GM12874 (cell line): ENCODE measurements around the gene PRKAG2.

Experiments used
- TF ChIP-seq, protein P1 (sequence below): IDR thresholded peaks from 2 replicates; pipeline ENCODE4 v1.5.1; 2011; ENCODE audit warnings: low read depth, mild to moderate bottlenecking, control low read depth, low read length, moderate library complexity; ENCODE audit not compliant: insufficient read depth

Gene PRKAG2

DNA sequence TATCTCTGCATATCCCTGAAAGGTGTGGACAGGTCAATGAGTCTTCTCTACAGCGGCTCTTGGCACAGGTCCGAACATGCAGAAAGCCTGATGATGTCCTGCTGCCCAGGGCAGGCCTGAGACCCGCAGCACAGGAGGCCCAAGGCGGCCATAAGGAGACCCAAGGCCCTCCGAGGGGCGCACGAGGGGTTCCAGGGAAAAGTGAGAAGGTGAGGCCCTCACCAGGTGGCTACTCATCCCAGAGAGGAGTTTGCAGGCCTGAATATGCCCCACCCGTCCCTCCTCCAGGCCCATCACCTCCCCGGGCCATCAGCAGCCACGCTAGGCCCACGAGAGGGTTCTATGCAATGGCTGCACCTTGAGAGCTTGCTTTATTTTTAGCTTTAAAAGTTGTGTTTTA lies 183.8 kb downstream of the PRKAG2 start:
- TF ChIP-seq, protein P1, sequence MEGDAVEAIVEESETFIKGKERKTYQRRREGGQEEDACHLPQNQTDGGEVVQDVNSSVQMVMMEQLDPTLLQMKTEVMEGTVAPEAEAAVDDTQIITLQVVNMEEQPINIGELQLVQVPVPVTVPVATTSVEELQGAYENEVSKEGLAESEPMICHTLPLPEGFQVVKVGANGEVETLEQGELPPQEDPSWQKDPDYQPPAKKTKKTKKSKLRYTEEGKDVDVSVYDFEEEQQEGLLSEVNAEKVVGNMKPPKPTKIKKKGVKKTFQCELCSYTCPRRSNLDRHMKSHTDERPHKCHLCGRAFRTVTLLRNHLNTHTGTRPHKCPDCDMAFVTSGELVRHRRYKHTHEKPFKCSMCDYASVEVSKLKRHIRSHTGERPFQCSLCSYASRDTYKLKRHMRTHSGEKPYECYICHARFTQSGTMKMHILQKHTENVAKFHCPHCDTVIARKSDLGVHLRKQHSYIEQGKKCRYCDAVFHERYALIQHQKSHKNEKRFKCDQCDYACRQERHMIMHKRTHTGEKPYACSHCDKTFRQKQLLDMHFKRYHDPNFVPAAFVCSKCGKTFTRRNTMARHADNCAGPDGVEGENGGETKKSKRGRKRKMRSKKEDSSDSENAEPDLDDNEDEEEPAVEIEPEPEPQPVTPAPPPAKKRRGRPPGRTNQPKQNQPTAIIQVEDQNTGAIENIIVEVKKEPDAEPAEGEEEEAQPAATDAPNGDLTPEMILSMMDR = no peak

DNA sequence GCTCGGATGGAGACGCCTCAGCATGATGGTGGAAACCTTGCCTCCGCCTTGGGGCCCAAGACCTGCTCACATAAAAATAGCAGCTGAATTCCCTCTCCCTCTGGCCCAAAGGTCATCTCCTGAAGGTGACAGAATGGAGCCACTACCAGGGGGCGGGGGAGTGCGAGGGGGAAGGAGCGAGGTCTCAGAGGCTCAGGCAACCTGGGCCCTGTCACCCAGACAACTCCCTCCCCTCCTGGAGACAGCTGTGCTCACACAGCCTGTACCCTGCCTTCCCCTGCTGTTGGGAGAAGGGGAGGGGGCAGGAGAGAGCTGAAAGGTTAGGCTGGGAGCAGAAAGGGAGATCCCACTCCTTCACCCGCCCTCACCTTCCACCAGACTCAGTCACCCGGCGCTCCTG lies 184.2 kb downstream of the PRKAG2 start:
- TF ChIP-seq, protein P1 = no peak

DNA sequence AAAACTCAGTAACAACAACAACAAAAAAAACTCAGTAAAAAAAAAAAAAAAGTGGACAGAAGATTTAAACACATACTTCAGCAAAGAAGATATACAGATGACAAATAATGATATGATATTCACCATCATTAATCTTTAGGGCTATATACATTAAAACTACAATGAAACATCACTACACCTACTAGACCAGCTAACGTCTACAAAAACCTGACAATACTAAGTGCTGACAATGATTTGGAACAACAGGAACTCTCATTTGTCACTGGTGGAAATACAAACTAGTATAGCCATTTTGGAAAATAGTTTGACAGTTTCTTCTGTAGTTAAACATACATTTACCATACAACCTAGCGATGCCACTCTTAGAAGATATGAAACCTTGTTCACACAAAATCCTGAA lies 185.5 kb downstream of the PRKAG2 start:
- TF ChIP-seq, protein P1 = no peak

DNA sequence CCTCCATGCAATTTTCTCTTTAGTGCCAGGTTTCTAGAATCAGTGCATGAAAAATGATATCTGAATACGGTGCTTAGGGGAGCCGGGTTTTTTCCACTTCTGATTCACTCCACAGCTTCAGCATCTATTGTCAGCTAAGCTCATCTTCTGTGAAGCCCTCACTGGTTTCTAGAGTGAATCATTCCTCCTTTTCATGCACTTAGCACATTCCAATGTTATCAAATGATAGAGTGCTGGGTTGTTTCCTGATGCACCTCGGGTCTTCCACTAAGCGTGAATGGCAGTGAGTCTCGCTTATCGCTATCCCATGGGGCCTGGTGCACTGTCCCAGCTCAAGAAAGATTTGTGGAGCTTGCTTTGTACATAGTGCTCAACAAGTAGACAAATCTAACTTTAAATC lies 186.3 kb downstream of the PRKAG2 start:
- TF ChIP-seq, protein P1 = no peak

DNA sequence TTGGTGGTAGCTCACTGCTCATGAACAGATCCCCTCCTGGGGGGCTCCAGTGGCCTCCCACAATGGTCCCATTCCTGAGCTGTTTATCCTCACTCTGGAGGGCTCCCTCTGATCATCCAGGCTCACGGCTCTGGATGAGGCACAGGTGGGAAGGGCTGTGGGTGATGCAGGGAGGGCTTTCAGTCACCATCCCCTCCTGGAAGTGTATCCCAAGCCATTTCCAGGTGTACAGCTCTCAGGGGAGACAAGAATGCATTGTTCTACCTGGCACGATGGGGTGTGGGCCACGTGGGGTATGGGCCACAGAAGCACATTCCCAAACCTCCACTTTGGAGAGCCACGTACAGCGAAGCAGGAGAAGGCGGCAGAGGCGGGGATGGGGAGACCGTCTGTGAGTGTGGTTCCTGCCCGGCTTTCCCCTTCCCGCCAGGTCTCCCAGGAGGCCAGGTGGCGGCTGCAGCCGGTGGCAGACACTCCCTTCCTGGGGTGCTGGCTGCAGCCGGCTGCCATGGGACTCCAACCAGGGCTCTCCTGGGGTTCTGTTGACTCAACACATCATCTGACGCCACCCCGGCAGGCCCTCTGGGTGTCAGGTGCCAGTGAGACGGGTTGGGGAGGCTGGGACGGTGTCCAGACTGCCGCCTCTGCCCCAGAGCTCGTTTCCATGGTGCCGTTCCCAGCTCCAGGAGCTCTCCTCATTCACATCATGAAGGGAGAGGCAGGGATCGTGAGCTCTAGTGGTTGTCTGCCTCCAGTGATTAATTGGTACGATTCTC lies 187.5 kb downstream of the PRKAG2 start:
- TF ChIP-seq, protein P1 = no peak

DNA sequence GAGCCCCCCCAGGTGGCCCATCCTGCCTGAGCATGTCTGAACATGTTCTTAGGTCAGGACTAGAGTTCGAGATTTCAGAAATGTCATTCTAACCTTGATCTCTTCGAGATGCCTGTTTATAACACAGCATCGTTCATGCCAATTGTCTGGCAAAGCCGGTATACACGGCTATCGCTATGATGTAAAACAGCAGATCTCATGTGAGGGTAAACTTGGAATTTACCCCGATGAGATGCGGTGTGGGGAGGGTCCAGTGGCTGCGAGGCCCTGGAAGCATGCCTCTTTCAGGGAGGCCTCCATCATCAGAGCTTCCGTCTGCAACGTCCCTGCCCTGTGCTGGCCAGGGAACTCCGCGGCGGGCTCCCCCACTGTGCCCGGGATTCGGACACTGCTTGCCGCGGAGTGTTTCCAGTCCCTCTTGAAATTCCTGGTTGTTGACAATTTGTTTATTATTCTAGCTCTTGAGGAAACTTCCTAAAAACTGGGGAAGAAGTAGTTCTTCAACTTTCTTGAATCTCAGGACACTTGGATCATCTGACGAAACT lies 188.6 kb downstream of the PRKAG2 start:
- TF ChIP-seq, protein P1 = no peak

DNA sequence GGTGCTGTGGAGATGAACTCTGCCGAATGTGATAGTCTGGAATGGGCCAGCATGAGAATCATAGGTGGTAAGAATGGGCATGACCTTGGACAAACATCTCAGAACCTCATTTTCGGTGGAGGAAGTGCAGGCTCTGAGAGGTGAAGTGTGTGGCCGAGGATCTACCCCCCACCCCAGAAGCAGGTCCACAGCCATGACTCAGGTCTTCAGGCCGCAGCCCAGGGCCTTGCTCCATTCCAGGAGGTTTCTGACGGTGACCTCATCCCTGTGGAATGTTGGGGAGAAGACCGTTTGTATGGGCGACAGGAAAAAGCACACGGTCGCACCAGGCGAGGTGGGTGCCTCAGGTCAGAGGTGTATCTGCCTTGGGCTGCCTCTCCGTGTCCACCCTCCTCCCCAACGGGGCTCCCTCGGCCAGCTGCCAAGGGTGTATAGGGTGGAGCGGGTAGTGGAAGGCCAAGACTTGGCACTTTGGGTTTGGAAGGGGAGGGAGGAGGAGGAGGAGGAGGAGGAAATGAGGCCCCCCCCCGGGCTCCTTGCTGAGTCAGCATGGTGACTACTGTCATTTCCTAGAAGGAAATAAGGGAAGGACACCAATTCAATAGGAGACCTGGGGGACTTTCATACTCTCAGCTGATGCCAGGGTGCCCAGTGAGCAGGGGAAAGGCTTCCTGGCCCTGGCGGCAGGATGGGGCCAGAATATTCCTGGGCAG lies 189.2 kb downstream of the PRKAG2 start:
- TF ChIP-seq, protein P1 = no peak
